AG04449 (cell line): ENCODE data around the gene SLC35G3.

Experiments
- CTCF ChIA-PET: fragments of 350-600 bp; formaldehyde crosslinking; extraction: SDS; loops from one replicate; lab custom pipeline; 2021; ENCODE audit warnings: antibody characterized with exemption; lab: Yijun Ruan, JAX
- POLR2A ChIA-PET: fragments of 400-600, 350-600 bp; formaldehyde crosslinking; extraction: SDS; loops from one replicate; lab custom pipeline; 2020; ENCODE audit warnings: antibody characterized with exemption, inconsistent platforms; lab: Yijun Ruan, JAX
- DNase-seq: peaks from one replicate; pipeline ENCODE4 v3.0.0-alpha.2; 2010; ENCODE audit warnings: low read depth, low spot score
- H3K4me3 ChIP-seq: 2 replicates; pipeline ENCODE4 v1.5.1; 2011; ENCODE audit warnings: low read depth, mild to moderate bottlenecking, control low read depth, low read length
- CTCF ChIP-seq: IDR thresholded peaks from one replicate; pipeline ENCODE4 v1.5.1; 2011; ENCODE audit warnings: mild to moderate bottlenecking, moderate library complexity, low read length, control low read depth, inconsistent platforms; ENCODE audit not compliant: insufficient read depth; ENCODE audit errors: missing control alignments

SLC35G3 gene

GRCh38 chr17:35163886-35164285 is 30.3 kb downstream of the SLC35G3 start:
- ChIA-PET POLR2A (no interaction called here), CTCF (interaction anchor here (1.2 to 9.3 kb wide), 2 partner anchors 370 to 375 kb away, joined by 5 to 72 read pairs; partner anchors contain the start of gene SLFN12L)
- no peak for TF ChIP-seq CTCF
- H3K4me3 ChIP-seq: no peak overlapping the region
- no peak for DNase-seq

GRCh38 chr17:35162755-35163154 is 31.4 kb downstream of the SLC35G3 start:
- ChIA-PET POLR2A (no interaction called here), CTCF (interaction anchor here (1.2 to 9.3 kb wide), 2 partner anchors 8 to 376 kb away, joined by 4 to 72 read pairs; partner anchors contain the start of gene SLFN12L)
- TF ChIP-seq CTCF: no peak
- H3K4me3 ChIP-seq: no peak overlapping the region
- no peak for DNase-seq

GRCh38 chr17:35161281-35161761 is 32.9 kb downstream of the SLC35G3 start:
- ChIA-PET CTCF (interaction anchor here (0.9 kb wide), 1 partner anchor 9 kb away, joined by 3 read pairs; no protein-coding TSS in a partner anchor), POLR2A (no interaction called here)
- TF ChIP-seq CTCF: no peak
- no peak overlapping the region for H3K4me3 ChIP-seq
- DNase-seq: no peak

- no peak overlapping the region for H3K4me3 ChIP-seq
- POLR2A ChIA-PET: no interaction called here
- TF ChIP-seq CTCF: no peak
- DNase-seq: no peak
- CTCF ChIA-PET: interaction anchor here (0.9 kb wide), 1 partner anchor 10 kb away, joined by 3 read pairs; no protein-coding TSS in a partner anchor
Observed at GRCh38 chr17:35160354-35161201, 33.6 kb downstream of the SLC35G3 start.

- POLR2A ChIA-PET: no interaction called here
- CTCF ChIA-PET: no interaction called here
Observed at GRCh38 chr17:35159940-35160339, 34.3 kb downstream of the SLC35G3 start.

More at GRCh38 chr17:35159940-35160339, 34.3 kb downstream of the SLC35G3 start:
- TF ChIP-seq CTCF: no peak
- no peak overlapping the region for H3K4me3 ChIP-seq
- DNase-seq: no peak
